Body of pancreas (tissue), 4 donors: ENCODE results near the gene NRIP1.

Experiments
- CTCF ChIP-seq, 7 experiments: fragments of 450-650 bp in 4 of 7; fragments of 200-600 bp in 3 of 7; sonication (generic) in 3 of 7; IDR thresholded peaks; one replicate each; pipeline ENCODE4 v1.5.1; 2016 to 2019; ENCODE audit warnings: antibody characterized with exemption in 7 of 7
- POLR2A ChIP-seq, 3 donors: fragments of 450-650 bp; IDR thresholded peaks; one replicate each; pipeline ENCODE4 v1.6.1; 2016; ENCODE audit warnings: antibody characterized with exemption in 3 of 3, mild to moderate bottlenecking in 2 of 3

GRCh38 chr21:14998784-14999183, 66.0 kb downstream of the NRIP1 start:
- TF ChIP-seq CTCF (IDR thresholded peaks at IDR 0.05) (no peak), POLR2A (IDR thresholded peaks at IDR 0.05) (no peak)
